Heart left ventricle (tissue), 13 donors: ENCODE measurements around the gene ADAM15.

ENCODE experiments used
- CTCF ChIP-seq, 12 donors: fragments of 200-600 bp; sonication (generic) in 4 of 12; IDR thresholded peaks; one replicate each; pipeline versions ENCODE4 v1.5.0 to v1.8.0; 2018 to 2022; ENCODE audit warnings: antibody characterized with exemption in 12 of 12, mild to moderate bottlenecking in 5 of 12
- POLR2A ChIP-seq, 2 donors: fragments of 450-650 bp; IDR thresholded peaks; one replicate each; pipeline ENCODE4 v1.6.1; 2017; ENCODE audit warnings: antibody characterized with exemption in 2 of 2, mild to moderate bottlenecking in 2 of 2, moderate library complexity in 2 of 2
- donor health status: ischemic (EF 13 %, LVEDD 7.1; RV severe dilation, severe dysfunction).
- donor health status: DM: no; HTN: yes; CAD: no.
- donor health status: DM: no; HTN: no; CAD: no.
- donor health status: ischemic (EF 25% LVEDD 6.9; RV normal size, moderate dysfunction).
- donor health status: ischemic (EF 25% LVEDD 5.7; RV mildly dilated, moderate dysfunction).
- donor health status: ischemic (EF 35%, LVEDD 5.7; RV mildly dilated, moderate dysfunction).
- donor health status: nonischemic (EF 11% LVEDD 7.7; RV severe dilation, severe dysfunction).
- donor health status: DM: yes; HTN: yes; CAD: no.
- donor health status: PGD.
- donor health status: ischemic (EF 29% LVEDD 5.4; RV normal size, mild dysfunction).
- donor health status: nonischemic (EF 23%, LVEDD 6.1; RV moderate dilation, normal function).

- TF ChIP-seq CTCF (IDR thresholded peaks at IDR 0.05) (no peak), POLR2A (IDR thresholded peaks at IDR 0.05) (no peak)
Measured at GRCh38 chr1:155077346-155077745, 26.2 kb downstream of the ADAM15 start.
